GM21526 (cell line): Measurements from ENCODE around the gene PIGU.
"Not testable (repeated sequence)": the region's sequence is repeated elsewhere in the genome, so short reads cannot be mapped to it uniquely, and the experiment has no call there.

Experiments
- ATAC-seq: cut with Tn5 transposase; IDR thresholded peaks from one replicate; pipeline ENCODE4 v1.9.1; 2021; ENCODE audit warnings: moderate library complexity; ENCODE audit not compliant: unreplicated experiment, low FRiP score

The PIGU gene

GRCh38 chr20:34539756-34540155 lies 137.1 kb downstream of the PIGU start:
- no peak for ATAC-seq

GRCh38 chr20:34538671-34539123 lies 138.2 kb downstream of the PIGU start:
- no peak for ATAC-seq

GRCh38 chr20:34537651-34538050 lies 139.2 kb downstream of the PIGU start:
- no peak for ATAC-seq

- ATAC-seq, result no peak
Measured at GRCh38 chr20:34536798-34537394, 140.0 kb downstream of the PIGU start.

- ATAC-seq, result no peak
Measured at GRCh38 chr20:34535857-34536256, 141.0 kb downstream of the PIGU start.

- ATAC-seq, result no peak
Measured at GRCh38 chr20:34535301-34535840, 141.5 kb downstream of the PIGU start.

GRCh38 chr20:34534391-34535165 lies 142.3 kb downstream of the PIGU start:
- no peak for ATAC-seq

GRCh38 chr20:34532756-34533155 lies 144.1 kb downstream of the PIGU start:
- no peak for ATAC-seq

GRCh38 chr20:34532320-34532719 lies 144.6 kb downstream of the PIGU start:
- ATAC-seq, result no peak

GRCh38 chr20:34531608-34532265 lies 145.2 kb downstream of the PIGU start:
- ATAC-seq, result no peak

GRCh38 chr20:34530342-34530741 lies 146.6 kb downstream of the PIGU start:
- ATAC-seq, result no peak

GRCh38 chr20:34529742-34530141 lies 147.2 kb downstream of the PIGU start:
- no peak for ATAC-seq

- ATAC-seq, result no peak
Measured at GRCh38 chr20:34528921-34529297, 148.0 kb downstream of the PIGU start.

- ATAC-seq, result no peak
Measured at GRCh38 chr20:34527016-34527415, 149.9 kb downstream of the PIGU start.

GRCh38 chr20:34526466-34526865 lies 150.4 kb downstream of the PIGU start:
- no peak for ATAC-seq

- ATAC-seq, result no peak
Measured at GRCh38 chr20:34525709-34526416, 151.0 kb downstream of the PIGU start.

GRCh38 chr20:34525342-34525708 lies 151.6 kb downstream of the PIGU start:
- ATAC-seq, result no peak

- ATAC-seq, result no peak
Measured at GRCh38 chr20:34524426-34524825, 152.5 kb downstream of the PIGU start.

- ATAC-seq, result no peak
Measured at GRCh38 chr20:34522969-34523871, 153.7 kb downstream of the PIGU start.

- ATAC-seq, result not testable (repeated sequence)
Measured at GRCh38 chr20:34519841-34520240, 157.1 kb downstream of the PIGU start.
